Measurements from ENCODE around the gene COX10.
A peak's percentile ranks its signal among the peaks of the same experiment; 100 is the strongest.
"Not testable (repeated sequence)": the region's sequence is repeated elsewhere in the genome, so short reads cannot be mapped to it uniquely, and the experiment has no call there.

Gene COX10

DNA sequence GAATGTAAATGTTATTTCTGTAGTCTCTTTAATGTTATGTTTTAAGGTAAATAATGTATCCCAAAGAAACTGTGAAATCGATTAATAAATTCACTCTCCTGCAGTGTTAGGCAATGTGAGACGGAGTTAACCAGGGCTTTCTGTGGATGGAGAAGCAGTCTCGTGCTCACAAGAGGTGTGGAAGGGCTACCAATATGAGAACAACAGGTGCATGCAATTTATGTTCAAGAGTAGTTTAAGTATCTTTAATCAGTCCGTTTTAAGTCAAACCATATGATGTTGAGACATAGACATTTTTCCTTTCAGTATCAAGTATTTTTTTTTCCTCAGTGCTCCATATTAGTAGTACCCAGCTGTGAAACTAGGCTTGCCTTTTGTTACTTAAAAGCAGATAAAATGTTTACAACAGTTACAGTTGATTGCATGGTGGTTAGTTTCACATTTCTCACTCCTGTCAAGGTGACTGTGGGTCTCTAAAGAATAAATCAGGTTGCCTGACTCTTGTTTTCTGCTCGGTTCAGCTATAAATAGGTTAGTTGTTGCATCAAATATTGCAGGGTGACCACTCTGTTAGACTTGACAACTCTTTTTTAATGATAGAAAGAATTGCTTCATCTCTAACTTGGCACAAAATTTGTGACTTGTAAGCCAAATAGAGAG is 54.4 kb downstream of the COX10 start:
- DNase-seq (ENCODE audit: low read depth) = no peak

- DNase-seq (ENCODE audit: low read depth) = no peak
Observed at GRCh38 chr17:14124854-14125253, 55.5 kb downstream of the COX10 start.

DNA sequence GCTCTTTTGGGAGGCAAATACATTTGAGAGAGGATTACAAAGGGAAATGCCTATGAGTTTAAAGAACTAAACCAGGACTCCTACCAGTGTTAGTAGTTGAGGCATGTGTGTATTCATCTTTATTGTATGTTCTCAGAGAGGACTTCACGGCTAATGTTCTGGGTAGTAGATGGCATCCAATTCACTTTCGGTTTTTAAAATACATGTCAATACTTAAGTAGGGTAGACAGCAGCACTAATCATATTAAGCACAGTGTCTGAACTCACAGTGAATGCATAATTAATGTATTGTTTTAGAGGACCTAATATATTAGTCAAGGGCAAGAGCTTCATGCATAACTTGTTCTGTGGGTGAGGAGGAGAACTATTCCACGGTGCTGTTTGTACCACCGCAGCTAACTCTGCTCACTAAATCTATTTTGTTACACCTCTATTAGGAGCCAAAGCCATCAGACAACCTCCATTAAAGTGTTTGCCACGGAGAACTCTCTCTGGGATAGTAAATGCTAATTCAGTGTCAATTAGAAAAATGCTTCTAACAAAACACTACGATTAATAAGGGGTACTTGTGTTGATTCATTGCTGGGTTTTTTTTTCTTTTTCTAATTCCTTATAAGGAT is 56.3 kb downstream of the COX10 start:
- no peak for DNase-seq (ENCODE audit: low read depth)

GRCh38 chr17:14133104-14133503 is 63.8 kb downstream of the COX10 start:
- DNase-seq (ENCODE audit: low read depth) = no peak

DNA sequence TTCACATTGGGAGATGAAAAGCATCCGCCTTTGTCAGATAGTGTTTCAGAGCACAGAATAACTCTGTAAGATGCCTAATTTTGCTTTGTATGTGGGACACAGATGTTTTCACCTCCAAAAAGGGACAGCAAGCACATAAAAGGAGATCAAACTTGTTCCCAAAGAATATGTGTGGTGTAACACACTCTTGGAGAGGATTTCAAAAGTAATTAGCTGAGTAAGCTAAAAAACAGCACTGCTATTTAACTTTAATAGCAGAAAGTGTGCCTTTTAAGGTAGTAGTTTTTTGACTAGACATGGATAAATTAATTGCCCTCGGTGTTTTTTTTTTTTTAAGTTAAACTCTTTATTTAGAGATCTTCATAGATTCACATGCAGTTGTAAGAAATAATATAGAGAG is 65.2 kb downstream of the COX10 start:
- no peak for DNase-seq (ENCODE audit: low read depth)

- no peak for DNase-seq (ENCODE audit: low read depth)
Observed at GRCh38 chr17:14135906-14136590, 66.7 kb downstream of the COX10 start.

- DNase-seq (ENCODE audit: low read depth) = no peak
Observed at GRCh38 chr17:14138649-14139048, 69.3 kb downstream of the COX10 start.

DNA sequence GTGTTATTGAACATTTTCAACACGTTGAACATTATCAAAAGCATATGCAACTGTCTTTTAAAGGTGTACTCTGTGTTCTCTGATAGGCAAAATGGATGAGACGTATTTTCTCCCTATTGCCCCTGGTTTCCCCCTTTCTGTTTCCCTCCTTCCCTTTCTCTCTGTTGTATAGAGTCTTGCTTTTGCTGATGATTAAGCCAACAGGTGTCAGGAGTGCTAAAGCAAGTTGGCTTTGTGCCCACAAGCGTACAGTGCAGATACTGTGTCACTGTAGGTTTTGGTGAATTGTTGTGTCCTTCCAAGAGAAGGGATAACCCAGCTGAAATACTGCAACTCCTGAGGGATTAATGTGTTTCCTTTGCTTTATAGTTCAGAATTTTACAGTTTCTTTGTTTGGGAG is 74.4 kb downstream of the COX10 start:
- no peak for DNase-seq (ENCODE audit: low read depth)

GRCh38 chr17:14144508-14144907 is 75.2 kb downstream of the COX10 start:
- DNase-seq (ENCODE audit: low read depth) = peak; percentile 22

DNA sequence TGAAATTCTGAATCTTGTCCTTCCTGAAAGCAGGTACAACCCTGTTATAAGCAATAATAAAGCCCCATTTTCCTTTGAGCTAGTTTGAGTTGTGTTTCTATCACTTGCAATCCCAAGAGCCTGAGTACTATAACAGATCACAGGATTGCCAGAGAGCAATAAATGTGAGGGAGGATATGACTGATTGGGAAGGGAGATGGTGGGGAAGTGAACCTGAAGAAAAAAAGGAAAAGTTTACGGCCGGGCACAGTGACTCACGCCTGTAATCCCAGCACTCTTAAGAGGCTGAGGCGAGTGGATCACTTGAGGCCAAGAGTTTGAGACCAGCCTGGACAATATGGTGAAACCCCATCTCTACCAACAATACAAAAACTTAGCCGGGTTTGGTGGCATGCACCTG is 80.4 kb downstream of the COX10 start:
- no peak for DNase-seq (ENCODE audit: low read depth)

DNA sequence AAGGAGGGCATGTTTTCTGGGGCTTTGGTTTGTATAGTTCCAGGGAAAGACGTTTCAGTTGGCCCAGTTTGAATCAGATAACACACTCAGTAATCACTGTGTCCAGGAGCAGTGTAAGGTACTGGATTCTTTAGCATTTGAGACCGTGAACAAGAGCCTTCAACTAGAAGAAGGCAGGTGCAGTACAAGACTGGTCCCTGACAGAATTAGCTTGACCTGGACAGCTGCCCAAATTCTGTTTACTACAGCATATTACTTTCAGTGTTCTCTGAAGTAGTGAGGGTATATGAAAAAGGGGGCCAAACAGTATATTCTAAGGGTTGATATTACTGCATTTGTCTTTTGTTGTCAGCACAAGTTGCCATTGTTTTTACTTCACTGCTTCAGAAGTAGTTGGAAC is 81.3 kb downstream of the COX10 start:
- no peak for DNase-seq (ENCODE audit: low read depth)

- no peak for DNase-seq (ENCODE audit: low read depth)
Observed at GRCh38 chr17:14152721-14153120, 83.4 kb downstream of the COX10 start.

- no peak for DNase-seq (ENCODE audit: low read depth)
Observed at GRCh38 chr17:14153374-14153773, 84.1 kb downstream of the COX10 start.

GRCh38 chr17:14156689-14157088 is 87.4 kb downstream of the COX10 start:
- peak; percentile 63 for DNase-seq (ENCODE audit: low read depth)

DNA sequence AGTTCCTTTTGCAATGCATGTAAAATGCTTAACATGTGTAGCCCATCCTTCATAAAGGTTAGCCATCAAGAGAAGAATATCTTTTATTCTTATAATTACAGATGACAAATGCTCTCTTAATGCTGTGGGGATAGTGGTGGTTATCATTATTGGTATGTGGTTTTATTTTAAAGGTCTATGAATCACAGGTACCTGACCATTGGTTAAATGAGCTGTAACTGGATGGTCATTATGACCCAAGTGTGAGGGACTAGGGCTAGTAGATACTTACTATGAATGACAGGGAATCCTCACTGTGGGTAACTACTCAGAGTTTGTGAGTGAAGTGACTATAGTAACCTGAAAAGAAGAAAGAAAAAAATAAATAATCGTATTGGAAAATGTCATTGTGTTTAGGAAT is 88.5 kb downstream of the COX10 start:
- DNase-seq (ENCODE audit: low read depth) = no peak

DNA sequence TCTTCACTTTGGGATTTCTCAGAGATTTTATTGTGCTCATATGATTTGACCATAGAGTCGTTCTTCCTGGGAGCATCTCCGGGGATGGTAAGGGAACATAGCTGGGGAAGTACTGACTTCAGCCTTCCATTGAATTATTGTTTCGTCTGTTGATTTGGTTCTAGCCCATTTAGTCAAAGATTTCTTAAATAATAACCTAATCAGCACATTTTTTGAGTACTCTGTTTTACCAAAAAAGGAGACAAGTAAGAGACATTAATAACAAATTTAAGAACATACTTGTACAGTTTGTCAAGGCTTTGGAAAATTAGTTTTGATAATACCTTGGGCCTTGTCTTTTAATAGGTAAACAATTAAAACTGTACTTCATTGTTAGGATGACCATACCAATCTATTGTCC is 89.4 kb downstream of the COX10 start:
- DNase-seq (ENCODE audit: low read depth) = no peak

DNA sequence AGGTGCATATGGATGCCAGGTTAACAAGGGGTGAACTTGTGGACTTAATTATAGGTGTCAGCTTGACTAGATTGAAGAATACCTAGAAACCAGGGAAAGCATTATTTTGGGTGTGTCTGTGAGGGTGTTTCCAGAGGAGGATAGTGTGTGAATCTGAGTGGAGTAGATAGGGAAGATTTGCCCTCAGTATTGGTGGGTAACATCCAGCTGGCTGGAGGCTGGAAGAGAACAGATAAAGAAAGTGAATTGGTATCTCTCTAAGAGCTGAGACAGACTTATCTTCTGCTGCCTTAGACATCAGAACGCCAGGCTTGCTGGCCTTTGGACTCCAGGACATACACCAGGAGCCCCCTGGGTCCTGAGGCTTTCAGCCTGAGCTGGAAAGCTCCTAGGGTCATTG is 92.1 kb downstream of the COX10 start:
- no peak for DNase-seq (ENCODE audit: low read depth)

GRCh38 chr17:14165616-14166015 is 96.3 kb downstream of the COX10 start:
- DNase-seq (ENCODE audit: low read depth) = no peak

GRCh38 chr17:14167831-14168230 is 98.5 kb downstream of the COX10 start:
- DNase-seq (ENCODE audit: low read depth) = not testable (repeated sequence)

DNA sequence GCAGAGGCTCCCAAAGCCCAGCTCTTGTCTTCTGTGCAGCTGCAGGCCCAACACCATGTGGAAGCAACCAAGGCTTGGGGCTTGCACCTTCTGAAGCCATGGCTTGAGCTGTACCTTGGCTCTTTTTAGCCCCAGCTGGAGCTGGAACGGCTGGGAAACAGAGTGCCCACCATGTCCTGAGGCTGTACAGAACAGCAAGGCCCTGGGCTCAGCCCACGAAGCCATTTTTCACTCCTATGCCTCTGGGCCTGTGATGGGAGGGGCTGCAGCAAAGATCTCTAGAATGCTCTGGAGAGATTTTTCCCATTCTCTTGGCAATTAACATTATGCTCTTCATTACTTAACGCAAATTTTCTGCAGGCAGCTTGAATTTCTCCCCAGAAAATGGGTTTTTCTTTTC is 99.3 kb downstream of the COX10 start:
- no peak for DNase-seq (ENCODE audit: low read depth)

DNA sequence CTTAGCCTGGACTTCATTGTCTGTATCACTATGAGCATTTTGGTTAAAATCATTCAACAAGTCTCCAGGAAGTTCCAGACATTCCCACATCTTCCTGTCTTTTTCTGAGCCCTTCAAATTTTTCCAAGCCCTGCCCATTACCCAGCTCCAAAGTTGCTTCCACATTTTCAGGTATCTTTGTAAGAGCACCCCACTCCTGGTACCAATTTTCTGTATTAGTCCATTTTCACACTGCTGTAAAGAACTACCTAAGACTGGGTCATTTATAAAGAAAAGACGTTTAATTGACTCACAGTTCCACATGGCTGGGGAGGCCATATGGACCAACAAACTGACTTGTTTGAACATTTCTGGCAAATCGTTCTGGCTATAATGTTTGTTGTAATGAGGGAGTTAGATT is 100.0 kb downstream of the COX10 start:
- DNase-seq (ENCODE audit: low read depth) = no peak

DNA sequence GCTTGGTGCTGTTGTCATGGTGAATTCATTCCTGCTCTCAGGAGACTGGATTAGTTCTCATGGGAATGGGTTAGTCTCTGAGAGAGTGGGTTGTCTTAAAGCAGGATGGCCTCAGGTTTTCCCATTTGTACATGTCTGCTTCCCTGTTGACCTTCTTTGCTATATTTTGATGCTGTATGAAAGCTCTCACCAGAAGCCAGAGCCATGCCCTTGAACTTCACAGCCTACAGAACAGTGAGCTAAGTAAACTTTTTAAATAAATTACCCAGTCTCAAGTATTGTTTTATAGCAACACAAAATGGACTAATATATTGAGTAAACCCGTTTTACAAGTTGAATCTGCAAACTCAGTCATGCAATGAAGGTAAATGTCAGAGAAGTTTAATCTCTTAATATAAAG is 100.6 kb downstream of the COX10 start:
- DNase-seq (ENCODE audit: low read depth) = no peak

- DNase-seq (ENCODE audit: low read depth) = peak; percentile 14
Observed at GRCh38 chr17:14176989-14177388, 107.7 kb downstream of the COX10 start.

DNA sequence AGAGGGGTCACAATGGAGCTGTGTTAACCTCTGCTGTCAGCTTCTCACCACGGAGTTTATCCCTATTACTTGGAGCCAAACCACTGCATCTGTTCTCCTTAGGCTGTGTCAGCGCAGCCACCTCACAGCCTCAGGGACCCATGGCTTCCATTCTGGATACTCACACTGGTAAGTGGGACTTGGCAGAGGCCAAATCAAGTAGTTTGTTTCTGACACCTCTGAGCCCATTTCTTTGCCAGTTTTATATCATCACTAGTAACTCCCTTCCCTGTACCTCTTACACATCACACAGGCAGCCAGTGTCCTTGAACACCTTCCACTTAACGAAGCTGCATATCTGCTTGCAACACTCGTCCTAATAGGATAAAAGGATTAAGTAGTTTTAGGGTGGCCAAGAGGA is 108.5 kb downstream of the COX10 start:
- not testable (repeated sequence) for DNase-seq (ENCODE audit: low read depth)

Data from EH (cell line).